GM20431 (cell line): ENCODE data around the gene CLCN4.

Experiments
- in situ Hi-C: fragments of 300-500 bp; cut with MseI, MboI; formaldehyde crosslinking; loops from one replicate; pipeline ENCODE4 v1.15.0; 2020; ENCODE audit warnings: low sequenced_read_pairs; ENCODE audit not compliant: unreplicated experiment

CLCN4 gene

DNA sequence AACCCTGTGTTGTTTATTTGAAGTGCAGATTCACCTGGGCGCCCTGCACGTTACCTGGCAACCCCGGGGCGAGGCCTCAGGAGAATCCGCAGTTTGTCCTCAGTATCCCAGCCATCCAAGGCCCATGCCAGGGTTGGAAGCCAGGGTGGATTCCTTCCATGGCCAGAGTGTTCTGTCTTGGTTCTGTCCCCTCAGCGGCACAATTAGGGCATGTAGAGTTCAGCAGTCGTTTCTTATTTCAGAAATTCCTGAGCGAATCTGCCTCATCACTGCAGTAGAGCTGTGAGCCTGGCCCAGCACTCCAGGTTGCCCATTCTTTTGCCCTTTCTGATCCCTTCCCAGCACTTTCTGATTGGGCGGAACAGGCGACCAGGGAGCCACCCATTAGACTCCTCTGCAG lies 29.9 kb upstream of the CLCN4 start:
- in situ Hi-C loops: no loop called here

DNA sequence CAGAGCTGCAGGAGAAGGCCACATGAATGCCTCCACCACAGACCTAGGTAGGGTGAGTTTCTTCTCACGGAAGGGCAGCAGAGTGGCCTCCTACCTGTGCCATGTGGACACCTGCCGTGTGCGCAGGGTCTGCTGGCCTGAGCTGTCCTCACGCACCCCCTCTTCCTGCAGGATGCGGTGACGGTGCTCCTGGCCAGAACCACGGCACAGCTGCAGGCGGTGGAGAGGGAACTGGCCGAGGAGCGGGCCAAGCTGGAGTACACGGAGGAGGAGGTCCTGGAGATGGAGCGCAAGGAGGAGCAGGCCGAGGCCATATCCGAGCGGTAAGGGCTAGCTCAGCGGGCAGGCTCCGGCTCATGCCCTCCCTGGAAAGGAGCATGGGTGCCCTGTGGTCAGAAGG lies 28.4 kb upstream of the CLCN4 start:
- in situ Hi-C loops: no loop called here

DNA sequence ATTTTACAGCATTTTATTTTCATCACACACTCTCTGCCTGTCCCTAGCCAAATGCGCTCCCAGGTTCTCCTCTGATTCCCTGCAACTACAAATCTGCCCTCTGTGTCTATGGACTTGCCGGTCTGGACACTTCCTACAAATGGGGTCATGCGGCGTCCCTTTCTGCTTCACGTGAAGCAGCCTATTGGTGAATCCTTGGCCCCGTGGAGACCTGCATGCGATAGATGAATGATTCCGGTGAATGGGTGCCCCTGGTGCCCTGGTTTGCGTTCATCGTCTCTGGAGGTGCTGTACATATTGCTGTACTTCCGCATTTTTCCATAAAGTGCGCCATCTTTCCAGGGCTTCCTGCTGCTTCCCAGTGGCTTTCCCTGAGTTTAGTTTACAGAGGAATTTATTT lies 27.5 kb upstream of the CLCN4 start:
- in situ Hi-C loops: no loop called here

DNA sequence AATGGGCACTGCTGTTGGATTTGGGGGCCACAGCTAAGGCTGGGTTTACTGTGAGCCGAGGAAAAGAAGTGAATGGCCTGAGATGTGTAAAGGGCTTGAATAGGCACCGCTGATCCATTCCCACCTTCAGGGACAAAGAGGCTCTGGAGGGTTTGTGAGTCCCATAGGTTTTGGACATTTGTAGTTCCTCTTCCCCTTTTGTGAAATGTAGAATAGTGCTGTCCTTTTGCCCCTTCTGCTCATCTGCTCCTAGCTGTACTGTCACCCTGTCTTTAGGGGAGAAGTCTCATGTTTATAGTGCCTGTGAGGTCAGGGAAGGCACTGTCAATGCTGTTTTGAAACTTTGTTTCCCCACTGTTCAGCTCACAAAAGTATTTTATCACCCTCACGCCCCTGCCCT lies 26.4 kb upstream of the CLCN4 start:
- in situ Hi-C loops: no loop called here

DNA sequence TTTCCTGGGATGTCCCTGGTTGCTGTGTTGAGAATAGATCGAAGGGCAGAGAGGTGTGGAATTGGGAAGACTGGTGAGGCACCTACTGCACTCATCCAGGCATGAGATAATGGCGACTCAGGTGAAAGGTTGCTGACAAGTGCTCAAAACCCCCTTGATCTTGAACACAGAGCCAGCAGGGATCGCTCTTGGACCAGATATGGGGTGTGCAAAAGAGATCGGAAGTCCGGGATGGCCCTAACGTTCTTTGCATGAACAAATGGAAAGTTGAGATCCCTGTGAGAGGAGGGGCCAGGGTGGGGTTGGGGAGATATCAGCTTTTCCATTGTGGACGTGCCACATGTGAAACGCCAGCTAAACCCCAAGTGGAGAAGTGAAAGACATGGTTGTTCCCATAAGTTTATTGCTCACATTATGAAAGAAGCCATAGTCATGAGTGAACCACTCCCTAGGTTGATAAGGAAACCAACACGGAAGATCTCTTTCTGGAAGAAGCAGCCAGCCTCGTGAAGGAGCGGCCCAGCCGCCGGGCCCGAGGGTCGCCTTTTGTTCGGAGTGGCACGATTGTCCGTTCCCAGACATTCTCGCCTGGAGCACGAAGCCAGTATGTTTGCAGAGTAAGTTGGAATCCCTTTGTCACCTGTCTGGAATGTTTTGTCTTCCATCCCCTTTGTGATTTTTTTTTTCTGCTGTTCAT lies 22.6 kb upstream of the CLCN4 start:
- in situ Hi-C loops: no loop called here

DNA sequence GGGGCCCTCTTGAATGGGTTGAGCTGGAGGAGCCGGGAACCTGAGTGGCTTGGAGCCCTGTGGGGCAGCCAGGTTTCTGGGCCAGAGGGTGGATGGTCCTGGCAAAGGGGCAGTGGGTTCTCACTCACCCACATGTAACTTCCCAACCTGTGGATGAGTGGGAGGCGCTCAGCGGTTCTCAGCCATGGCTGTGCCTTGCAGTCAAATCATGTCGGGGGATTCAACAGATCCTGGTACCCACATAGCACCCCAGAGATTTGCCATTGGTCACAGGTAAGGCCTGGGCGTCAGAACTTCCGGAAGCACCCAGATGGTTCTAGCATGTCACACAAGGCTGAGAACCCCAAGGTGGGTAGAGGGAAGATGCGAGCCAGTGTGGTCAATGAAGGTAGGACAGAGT lies 21.9 kb upstream of the CLCN4 start:
- in situ Hi-C loops: no loop called here

DNA sequence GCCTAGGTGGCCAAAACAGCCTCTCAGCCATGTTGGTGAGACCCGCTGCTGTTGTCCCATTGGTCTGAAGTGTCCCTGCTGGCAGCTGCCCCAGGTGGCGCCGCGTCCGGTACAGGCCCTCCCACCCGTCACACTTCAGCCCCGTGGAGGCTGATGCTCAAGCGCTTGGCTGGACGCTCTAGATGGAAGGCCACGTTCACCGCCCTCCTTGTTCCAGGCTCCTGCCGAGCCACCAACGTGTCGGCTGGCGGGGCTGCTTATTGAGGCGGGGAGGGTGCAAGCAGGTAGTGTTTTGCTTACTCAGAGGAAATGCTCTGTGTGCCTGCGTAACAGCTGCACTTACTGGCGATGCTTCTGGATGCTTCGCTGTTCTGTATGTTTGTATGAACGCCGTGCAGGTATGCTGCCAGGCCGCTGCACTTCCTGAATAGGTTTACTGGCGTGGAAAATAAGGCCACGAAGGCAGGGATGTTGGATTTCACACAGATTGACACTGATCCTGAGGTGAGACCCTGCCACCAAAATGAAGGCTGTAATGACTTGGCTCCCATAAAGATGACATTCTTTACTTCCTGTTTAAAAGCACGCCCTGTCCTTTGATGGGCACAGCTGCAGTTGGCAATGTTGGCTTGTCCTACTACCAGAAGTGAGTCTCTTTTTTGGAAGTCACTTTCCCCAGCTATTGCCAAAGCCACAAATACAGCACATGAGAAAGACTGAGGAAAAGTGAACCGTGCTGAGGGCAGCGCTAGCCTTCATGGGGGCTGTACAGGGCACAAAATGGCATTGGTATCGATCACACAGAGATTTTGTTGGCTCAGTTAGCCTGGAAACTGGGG lies 21.0 kb upstream of the CLCN4 start:
- in situ Hi-C loops: no loop called here

DNA sequence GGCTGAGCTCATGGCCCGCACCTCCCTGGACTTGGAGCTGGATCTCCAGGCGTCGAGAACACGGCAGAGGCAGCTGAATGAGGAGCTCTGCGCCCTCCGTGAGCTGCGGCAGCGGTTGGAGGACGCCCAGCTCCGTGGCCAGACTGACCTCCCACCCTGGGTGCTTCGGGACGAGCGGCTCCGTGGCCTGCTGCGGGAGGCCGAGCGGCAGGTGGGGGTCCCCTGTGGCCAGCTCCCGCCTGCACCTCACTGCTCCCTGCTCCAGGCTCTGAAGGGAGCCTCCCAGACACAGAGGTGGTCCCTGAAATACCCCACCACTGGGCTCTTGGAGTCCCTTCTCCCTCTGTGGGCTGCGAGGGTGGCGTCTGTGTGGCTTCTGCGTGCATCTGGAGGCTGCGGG lies 18.0 kb upstream of the CLCN4 start:
- in situ Hi-C loops: no loop called here

DNA sequence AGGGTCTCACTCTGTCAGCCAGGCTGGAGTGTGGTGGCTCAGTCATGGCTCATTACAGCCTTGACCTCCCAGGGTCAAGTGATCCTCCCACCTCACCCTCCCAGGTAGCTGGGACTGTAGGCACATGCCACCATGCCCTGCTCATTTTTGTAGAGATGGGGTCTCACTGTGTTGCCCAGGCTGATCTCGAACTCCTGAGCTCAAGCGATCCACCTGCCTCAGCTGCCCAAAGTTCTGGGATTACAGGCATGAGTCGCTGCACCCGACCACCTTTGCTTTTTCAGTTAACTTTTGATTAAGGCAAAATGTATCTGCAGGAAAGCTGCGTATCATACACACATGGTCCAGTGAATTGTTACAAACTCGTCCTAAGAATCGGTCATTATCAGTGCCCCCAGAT lies 16.5 kb upstream of the CLCN4 start:
- in situ Hi-C loops: no loop called here

DNA sequence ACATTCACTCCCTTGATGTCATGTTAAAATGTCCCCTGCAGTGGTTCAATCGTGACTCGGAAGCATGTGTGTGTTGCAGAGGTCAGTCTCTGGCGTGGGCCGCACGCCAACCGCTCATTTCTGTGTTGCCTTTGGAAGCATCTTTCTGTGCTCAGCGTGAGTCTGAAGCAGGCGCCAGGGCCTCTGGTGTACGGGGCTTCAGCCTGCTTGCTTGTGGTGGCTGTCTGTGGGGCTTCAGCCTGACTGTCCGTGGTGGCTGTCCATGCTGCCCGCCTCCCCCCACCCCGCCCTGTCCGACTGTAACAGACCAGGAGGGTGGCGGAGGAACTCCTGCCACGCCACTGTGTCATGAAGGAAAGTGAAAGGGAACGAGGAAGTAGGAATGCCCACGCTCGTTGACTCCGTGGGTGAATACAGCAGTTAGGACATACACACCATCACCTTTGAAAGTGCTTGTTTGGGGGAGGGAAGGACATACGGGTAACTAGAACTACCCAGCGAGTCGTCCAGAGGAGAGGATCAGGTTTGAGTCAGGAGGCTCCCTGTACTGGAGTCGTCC lies 14.7 kb upstream of the CLCN4 start:
- in situ Hi-C loops: no loop called here

DNA sequence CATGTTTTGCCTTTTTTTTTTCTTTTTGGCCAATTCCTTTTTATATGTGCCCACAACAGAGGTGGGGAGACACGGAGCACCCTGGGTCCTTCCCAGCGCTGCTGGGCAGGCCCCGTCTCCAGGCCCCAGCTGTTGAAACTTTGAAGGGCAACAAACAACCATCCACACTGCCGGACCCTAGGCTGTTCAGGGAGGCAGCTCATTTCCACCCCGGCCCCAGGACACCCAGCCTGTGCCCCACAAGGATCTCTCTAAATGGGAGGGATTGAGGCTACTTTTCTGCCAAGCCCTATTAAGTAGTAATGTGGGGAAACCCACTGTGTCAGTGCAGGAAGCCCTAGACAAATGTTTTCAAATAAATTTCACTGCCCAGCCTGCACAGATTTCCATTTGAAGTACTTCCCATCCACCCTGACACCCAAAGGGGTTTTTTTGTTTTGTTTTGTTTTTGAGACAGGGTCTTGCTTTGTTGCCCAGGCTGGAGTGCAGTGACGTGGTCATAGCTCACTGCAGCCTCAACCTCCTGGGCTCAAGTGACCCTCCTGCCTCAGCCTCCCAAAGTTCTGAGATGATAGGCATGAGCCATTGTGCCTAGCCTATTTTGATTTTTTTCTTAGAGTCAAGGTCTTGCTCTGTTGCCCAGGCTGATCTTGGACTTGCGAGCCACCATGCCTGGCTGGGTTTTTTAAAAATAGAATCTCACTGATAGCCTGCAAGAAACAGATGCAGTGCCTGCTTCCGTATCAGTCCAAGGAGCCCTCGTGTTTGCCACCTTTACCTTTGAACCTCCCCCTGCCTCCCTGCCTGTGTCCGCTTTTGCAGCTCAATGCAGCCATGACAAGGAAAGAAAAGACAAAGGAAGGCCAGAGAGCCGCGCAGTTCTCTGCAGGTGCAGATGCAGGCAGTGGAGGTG lies 13.4 kb upstream of the CLCN4 start:
- in situ Hi-C loops: no loop called here

DNA sequence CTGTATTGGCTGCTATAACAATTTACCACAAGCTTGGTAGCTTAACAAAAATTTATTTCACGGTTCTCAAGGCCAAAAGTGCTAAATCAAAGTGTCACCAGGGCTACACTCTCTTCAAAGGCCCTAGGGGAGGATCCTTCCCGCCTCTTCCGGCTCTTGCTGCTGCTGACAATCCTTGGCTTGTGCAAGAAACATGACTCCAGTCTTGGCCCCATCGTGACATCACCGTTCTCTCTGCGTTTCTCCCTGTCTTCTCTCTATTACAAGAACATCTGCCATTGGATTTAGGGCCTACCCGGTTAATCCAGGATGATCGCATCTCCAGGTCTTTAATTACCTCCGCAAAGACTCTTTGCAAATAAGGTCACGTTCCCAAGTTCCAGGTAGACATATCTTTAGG lies 10.4 kb upstream of the CLCN4 start:
- in situ Hi-C loops: no loop called here

DNA sequence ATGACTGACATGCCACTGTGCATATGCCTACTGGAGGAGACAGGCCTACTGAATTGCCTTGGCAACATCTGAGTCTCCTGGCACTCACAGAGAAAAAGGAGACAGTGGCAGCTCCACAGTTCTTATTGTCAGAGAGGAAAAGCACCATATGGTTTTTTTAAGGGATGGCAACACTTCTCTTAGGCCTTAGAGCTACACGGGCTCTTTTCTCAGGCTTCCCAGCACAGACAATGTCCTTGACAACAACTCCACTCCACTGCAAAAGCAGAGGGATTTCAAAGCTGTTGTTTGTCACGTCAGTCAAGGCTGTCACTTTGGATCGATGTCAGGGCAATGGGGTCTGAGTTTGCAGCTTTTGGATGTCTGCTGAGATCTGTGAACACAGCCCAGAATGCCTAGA lies 4.7 kb upstream of the CLCN4 start:
- in situ Hi-C loops: no loop called here

DNA sequence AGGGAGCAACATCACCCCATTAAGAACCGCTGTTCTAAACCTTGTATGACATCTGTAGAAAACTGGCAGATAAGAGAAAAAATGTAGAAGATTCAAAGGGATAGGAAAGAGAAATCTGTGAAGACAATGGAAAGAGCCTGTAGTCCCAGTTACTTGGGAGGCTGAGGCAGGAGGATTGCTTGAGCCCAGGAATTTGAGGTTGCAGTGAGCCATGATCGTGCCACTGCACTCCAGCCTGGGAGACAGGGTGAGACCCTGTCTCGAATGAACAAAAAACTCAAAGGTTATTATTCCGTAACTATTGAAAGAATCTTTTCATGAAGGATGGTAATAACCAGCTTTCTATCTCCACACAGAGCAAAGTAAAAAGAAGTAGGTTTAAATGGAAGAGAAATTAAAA lies 1.6 kb upstream of the CLCN4 start:
- in situ Hi-C loops: no loop called here

DNA sequence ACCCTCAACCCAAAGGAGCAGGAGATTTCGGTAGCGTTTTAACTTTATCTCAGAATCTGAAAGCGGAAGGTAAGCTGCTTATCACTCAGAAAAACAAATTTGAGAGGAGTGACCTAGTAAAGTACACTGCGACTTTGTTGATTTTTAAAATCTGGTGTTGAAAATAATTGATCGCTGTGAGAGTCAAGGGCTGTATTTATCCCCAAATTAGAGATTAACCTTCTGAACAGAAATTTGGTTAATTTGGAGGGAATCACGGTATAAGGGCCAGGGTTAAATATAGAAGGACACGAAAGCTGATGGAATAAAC lies 212 bp downstream of the CLCN4 start:
- in situ Hi-C loops: no loop called here

DNA sequence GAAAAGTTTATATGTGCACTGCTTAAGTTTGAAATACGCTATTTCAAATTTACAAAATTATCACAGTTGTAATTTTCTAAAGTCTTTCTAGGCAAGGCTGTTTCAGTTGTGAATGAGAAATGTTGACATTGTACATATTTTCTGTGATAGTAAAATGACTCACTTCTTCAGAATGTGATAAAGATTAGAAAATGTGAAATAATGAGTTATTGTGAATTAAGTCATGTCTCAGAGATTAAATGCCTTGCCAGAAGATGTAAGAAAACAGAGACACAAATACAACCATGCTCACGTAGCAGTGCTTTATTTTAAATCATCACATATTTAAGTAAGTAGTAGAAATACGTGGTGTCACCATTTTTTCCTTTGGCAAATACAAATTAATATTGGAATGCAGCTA lies 768 bp downstream of the CLCN4 start:
- in situ Hi-C loops: no loop called here

DNA sequence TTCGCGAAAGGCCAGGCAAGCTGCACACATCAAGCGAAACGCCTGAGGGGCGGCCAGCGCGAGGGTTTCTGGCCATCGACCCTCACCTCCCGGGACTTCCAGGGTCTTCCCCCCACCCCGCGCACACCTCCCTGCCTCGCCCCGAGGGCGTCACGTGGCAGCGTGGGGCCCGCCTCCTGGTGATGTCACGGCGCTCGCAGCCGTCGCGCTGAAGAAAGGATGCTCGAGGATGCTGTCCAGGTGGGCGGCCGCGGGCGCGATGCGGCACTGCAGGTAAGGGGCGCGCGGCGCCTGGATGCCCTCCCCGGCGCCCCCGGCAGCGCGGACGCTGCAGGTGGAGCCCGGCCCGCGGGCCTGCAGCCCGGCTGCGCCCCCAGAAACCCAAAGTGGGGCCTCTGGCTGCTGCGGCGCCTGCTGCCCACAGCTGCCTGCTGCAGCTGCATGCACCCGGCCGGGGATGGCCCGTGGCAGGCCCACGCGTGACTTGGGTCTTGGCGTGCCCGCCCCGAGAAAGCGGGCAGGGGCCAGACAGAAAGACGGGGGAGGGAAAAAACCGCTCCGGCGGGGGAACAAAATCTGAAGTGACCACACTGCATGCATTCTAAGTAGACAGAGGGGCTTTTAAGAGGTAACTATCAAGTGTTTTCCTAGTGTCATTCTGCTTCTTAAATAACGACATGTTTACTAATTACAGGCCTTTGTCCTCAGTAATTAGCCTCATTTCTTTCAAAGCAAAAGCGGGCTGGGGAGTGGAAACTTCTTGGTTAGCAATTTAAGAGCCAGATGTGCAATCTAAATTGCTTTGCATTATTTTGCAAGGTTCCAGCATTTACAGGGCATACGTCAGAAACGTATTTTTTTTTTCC lies 1.7 kb downstream of the CLCN4 start:
- in situ Hi-C loops: no loop called here

DNA sequence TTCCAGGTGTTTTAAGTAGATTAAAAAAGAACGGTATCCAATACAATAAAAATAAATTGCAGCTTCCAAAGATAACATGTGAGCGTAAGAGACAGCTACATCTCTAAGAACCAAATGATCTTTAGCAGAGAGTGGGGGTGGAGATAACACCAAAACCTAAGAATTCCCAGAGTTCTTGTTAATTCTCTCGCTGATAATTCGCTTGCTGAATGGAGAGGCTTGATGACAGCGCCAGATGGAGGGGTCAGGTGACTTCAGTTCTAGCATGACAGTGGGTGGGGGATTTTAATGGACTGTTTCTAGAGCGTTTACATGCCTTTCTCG lies 2.3 kb downstream of the CLCN4 start:
- in situ Hi-C loops: no loop called here

DNA sequence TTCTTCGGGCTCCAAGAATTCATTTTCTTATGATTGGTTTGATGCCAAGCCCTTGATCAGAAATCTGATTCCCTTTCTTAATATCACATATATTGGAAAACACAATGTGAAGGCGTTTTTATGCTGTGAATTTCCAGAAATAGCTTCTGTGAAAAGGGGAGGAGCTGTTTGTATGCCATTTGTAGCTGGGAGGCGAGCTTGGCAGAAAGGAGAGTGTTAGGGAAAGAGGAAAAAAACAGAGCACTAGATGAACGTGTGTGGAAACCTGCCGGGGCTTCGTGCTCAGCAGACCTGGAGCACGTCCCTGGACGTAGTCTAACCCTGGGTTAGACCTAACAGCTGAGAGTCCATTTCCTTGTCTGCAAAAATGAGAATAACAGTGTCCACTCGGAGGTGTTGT lies 3.4 kb downstream of the CLCN4 start:
- in situ Hi-C loops: no loop called here

DNA sequence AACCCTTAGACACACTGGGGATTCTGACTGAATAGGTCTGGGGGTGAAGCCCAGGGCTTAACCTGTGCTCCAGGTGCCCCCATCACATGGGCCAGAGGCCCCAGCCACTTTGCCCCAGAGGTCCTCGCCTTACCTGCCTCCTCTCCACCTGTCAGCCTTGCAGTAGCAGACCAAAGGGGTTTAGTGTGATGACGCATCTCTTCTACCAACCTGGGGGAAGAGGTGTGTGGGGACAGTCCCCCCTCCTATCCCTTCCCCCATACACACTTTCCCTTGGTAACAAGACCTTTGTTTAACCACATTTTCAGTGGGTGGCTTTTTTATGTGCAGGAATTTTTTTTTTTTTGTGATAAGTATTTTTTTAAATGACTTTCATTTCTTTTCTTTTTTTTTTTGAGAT lies 6.3 kb downstream of the CLCN4 start:
- in situ Hi-C loops: no loop called here
